HG03521 (cell line): ENCODE data around the gene GRB2.

Source experiments
- ATAC-seq: cut with Tn5 transposase; IDR thresholded peaks from one replicate; pipeline ENCODE4 v1.9.1; 2021; ENCODE audit warnings: mild to moderate bottlenecking, moderate library complexity; ENCODE audit not compliant: unreplicated experiment

GRB2 gene

DNA sequence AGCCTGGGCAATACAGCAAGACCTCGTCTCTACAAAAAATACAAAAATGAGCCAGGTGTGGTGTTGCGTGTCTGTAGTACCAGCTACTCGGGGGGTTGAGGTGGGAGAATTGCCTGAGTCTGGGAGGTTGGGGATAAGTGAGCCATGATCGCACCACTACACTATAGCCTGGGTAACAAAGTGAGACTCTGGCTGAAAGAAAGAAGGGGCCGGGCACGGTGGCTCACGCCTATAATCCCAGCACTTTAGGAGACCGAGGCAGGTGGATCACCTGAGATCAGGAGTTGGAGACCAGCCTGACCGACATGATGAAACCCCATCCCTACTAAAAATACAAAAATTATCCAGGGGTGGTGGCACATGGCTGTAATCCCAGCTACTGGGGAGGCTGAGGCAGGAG lies 10.5 kb upstream of the GRB2 start:
- ATAC-seq, result no peak

DNA sequence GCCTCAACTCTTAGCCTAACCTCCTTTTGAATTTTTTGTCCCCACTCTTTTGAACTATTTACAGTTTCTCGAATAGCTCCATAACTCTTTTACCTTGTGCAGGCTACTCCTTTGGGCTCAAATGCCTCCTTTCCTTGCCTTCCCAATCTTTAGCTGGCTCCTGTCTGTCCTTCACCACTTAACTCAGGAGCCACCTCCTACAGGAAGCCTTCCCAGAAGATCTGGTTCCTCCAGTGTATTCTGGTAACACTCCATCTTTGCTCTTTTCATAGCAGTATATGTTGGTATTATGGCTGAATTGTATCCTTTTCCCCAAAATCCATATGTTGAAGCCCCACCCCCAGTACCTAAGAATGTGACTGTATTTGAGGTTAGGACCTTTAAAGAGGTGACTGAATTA lies 9.0 kb upstream of the GRB2 start:
- no peak for ATAC-seq

DNA sequence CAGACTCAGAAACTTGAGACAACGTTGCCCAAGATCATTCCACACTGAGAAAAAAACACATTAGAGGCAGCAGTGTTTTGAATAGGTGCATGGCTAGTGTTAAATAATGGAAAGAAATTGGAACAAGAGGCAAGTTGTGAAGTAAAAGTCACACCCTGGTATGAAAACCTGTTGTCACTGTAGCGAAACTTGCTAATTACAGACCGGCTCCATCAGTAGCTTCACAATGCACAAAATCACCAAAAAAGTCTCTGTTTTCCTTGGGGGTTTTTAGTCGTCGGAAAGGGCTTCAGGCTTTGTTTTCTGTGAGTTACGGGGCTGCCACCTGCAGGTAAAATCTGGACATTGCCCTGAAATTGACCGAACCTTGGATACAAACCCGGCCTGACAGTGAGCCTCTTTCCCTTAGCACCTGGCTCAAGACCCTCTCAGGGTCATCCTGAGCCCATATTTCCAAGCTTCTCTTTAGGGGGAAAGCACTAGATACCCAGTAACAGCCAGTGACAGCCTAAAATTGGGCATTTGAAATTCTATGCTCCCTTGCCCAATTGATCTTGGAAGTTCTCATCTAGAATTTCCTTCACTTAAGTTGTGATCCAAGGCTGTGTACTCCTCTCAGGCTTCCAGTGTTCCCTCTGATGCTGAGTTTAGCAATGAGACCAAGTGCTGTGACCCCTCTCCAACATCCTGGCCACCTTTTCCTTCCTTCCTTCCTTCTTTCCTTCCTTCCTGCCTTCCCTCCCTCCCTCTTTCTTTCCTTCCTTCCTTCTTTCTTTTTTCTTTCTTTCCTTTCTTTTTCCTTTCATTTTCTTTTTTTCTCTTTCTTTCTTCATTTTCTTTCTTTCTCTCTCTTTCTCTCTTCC lies 7.2 kb upstream of the GRB2 start:
- ATAC-seq, result no peak

DNA sequence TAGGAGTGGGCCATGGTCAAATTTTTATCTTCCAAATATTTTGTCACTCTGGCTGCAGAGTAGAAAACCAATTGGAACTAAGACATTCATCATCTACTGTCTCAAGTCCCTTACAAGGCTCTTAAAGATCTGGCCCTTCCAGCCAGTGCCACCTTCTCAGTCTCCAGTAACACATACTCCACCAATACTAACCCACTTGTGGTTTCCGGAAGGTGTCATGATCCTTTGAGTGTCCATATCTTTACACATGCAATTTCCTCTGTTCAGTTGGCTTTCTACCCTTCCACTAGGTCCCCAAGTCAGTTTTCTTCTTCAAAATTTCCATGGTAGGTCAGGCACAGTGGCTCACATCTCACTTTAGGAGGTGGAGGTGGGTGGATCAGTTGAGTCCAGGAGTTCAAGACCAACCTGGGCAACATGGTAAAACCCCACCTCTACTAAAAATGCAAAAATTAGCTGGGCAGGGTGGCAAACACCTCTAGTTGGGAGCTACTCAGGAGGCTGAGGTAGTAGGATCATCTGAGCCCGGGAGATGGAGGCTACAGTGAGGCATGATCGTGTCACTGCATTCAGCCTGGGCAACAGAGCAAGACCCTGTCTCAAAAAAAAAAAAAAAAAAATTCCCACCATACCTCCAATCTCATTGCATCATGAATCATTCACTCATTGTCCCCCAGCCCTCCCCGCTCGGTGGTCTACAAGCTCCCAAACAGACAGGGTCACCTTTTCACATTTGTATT lies 6.0 kb upstream of the GRB2 start:
- ATAC-seq, result no peak

DNA sequence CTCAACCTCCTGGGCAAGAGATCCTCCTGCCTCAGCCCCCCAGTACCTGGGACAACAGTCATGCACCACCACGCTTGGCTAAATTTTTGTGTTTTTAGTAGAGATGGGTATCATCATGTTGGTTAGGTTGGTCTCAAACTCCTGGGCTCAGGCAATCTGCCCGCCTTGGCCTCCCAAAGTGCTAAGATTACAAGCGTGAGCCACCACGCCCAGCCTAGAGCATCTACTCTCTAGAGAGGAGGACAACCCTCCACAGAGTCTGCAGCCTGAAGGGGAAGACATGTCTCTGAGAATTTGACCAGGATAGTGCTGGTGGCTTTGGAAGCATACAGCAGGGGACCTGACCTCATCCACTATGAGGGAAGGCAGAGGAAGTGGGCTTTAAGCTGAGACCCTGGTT lies 4.7 kb upstream of the GRB2 start:
- no peak for ATAC-seq

DNA sequence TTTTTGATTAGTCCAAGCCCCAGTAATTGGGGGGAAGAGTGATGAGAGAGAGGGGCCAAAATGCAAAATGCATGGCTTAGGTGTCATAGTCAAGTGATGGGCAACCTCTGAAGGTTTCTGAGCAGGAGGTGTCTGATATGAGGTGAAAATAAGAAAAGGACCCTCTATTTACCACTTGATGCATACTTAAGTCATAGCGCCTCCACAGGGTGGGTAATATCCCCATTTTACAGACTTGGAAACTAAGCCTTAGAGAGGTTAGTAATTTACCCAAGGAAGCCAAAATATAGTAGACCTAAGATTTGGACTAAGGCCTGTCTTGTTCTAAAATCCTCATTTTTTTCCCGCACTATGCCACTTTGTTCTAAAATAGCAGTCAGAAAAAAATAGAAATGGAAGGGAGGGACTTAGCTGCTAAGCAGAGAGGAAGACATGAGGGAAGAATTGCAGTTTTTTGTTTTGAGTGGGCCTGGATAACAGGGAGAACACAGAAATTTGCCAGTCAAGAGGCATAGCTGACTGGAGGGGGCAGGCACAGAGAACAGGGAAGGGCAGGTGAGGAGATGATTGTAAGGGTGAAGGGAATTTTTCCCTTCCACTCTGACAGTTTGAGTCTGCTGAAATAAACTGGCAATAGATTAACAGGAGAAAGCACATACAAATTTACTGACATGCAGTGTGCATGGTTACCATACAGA lies 2.3 kb upstream of the GRB2 start:
- ATAC-seq, result no peak

DNA sequence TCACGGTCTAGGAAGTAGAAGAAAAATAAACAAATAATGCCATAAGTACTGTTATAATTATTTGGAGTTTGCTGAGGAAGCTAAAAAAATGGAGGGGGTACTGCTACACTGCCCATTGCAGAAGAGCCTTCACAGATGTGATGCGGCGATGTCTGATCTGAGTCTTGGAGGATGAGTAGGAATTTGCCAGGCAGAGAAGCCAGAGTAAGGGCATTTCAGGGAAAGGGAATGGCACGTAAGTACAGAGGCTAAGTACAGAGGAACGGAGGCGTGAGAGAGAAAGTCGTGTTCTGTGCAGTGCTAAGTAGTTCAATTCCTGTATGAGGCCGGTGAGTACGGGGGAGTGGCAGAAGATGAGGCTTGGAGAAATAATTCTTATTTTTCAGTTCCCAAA lies 741 bp upstream of the GRB2 start:
- no peak for ATAC-seq

DNA sequence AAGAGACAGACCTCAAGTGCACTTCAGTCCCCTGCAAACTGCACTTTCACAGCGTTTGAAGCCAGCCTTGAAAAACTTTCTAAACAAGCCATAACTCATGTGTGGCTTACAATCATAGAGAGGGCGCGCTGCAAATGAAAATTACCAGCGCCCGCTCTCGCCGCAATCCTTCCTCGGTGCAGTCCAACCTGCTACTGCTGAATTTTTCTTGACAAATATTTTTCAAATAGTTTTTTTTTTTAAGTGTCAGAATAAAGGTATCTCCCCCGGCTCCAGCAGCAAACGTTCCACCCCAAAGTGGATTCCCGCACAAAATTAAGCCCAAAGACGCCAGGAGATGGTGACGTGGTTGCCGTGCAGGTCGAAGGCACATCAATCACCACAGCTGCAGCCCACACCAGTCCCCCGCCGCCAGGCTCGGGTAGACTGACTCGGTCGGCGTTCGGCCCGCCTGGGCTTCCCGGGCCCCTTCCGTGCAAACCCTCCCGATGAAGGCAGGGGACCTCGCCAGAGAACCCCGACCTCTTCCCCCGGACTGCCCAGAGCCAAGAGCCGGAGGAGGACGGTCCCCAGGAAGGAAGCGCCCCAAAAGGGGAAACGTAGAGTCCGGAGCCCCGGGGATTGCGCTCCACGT lies 630 bp downstream of the GRB2 start:
- ATAC-seq, result peak; percentile 14

DNA sequence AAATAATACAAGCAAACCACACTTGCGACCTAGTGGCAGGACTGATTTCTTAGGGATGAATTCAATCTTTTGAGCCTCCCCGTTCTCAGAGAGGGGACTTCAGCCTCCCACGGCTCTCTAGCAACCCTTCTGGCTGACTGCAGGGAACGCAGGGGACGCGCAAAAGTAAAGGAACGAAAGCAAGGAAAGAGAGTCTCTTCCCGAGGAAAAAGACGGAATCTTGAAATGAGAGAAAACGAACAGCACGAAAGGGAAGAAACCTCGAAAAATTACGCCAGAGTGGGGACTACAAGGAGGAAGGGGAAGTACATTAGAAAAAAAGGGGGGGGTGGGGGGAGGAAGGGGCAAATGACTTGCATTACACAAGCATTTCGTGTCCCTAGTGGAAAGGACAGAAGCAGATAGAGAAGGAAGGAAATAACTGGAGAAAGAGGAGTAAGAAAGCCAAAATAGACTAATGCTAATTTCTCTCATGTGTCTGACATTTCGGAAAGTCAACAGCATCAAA lies 1.2 kb downstream of the GRB2 start:
- ATAC-seq, result no peak

DNA sequence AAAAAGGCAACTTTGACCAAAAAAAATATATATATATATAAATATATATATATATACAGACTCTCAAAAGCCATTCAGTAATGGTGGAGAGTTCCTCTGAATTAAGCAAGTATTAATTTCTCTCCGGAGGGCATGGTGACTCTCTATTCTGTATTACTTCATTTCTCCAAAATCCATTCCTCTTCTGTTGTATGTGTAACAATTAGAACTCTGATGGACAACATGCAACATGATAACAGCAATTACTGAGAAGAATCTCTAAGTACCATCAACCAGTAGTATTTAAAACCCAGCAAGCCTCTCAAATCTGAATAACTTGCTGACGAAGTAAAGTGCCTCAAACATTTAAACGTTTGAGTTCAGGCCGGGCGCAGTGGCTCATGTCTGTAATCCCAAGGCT lies 2.3 kb downstream of the GRB2 start:
- no peak for ATAC-seq

DNA sequence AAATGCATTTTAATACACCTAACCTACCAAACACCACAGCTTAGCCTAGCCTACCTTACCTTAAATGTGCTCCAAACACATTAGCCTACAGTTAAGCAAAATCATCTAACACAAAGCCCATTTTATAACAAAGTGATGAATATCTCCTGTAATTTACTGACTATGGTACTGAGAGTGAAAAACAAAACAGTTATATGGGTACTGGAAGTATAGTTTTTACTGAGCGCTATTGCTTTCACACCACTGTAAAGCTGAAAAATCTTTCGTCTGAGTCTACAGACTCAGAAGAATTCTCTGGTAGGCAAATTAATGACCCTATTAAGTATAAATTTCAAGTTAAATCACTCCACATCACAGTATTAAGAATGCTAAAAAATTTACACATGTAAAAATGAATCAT lies 3.5 kb downstream of the GRB2 start:
- no peak for ATAC-seq

DNA sequence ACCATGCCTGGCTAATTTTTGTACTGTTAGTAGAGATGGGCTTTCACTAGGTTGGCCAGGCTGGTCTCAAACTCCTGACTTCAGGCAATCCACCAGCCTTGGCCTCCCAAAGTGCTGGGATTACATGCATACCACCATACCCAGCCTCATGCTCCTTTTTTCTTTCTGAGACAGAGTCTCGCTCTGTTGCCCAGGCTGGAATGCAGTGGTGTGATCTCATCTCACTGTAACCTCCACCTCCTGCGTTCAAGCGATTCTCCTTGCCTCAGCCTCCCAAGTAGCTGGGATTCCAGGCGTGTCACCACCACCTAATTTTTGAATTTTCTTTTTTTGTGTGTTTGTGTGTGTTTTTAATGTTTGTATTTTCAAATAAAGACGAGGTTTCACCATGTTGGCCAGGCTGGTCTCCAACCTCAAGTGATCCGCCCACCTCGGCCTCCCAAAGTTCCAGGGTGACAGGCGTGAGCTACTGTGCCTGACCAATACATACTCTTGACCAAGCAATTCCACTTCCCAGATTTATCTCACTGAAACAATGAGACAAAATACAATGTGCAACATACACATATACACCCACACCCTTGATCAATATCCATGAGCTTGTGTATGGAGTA lies 5.0 kb downstream of the GRB2 start:
- ATAC-seq, result no peak

DNA sequence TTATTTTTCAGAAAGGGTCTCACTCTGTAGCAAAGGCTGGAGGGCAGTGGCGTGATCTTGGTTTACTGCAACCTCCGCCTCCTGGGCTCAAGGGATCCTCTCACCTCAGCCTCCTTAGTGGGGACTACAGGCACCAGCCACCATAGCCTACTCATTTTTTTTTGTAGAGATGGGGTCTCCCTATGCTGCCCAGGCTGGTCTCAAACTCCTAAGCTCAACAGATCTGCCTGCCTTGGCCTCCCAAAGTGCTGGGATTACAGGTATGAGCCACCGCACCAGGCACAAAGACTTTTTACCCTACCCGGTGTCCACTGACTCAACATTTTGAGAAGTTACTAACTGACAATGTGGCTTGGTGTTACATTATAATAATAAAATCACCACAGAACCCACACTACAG lies 7.2 kb downstream of the GRB2 start:
- ATAC-seq, result no peak

DNA sequence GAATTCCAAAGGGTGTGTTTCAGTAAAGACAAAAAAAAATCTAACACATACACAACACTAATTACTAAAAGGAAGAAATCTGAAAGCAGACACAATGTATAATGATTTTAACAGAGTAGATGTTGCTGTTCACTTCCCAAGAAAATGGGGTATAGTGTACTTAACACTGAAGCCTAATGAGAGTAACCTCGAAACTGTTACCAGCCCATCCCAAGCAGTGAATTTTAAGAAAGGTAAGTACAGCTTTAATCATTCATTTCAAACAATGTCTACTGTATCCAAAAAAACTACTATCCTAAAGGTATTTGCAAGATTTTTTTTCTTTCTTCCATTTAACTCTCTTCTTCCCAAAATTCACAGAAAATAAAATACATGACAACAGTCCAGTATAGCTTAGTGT lies 8.3 kb downstream of the GRB2 start:
- ATAC-seq, result no peak

DNA sequence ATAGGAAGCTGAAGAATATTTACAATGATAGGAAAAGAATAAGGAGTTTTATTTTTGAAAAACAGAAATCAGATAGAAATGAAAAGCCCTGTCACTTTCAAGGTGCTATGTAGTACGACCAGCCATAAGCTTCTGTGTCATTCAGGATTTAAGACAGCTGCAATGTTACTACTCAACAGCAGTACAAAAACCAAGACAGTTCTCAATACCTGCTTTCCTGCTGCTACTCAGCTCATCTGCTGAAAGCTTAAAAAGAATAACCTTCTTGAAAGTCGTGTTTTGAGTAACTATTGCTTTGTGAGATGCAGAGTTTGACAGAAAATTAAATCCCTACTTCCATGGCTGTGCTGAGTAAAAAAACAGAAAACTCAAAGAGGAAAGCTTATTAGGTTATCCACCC lies 8.7 kb downstream of the GRB2 start:
- ATAC-seq, result no peak

DNA sequence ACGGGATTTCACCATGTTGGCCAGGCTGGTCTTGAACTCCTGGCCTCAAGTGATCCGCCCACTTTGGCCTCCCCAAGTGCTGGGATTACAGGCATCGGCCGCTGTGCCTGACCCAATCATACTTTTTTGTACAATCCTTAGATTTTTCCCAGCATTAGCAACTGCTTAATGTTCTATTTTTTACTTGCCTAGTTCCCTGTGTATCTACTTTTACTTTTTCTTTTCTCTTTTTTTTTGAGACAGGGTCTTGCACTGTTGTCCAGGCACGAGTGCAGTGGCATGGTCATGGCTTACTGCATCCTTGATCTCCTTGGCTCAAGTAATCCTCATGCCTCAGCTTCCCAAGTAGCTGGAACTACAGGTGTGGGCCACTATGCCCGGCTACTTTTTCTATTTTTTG lies 9.5 kb downstream of the GRB2 start:
- no peak for ATAC-seq

DNA sequence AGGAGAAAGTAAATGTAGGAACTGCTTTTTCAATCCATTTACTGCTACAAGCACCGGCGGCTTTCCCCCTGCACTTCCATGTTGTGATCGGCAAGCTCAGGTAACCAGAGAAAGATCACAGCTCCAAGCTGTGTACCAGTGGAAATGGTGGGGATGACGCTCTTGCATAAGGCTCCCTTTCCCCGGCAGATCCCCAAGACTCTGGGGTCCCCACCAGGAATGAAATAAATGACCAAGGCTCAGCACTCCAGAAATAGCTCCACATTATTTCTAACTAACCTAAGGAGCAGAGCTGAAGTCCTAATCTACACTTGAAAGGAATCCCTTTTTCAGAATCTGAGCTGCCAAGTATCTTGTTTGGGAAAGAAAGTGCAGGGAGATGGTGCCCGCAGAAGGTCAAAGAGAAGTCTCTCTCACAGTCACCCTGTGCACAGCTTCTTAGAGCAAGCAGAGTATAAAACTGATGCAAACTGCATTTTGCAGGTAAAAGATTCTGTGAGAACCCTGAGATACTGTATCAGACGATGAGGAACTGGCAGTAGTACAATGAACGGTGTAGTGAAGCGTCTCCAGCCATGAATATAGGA lies 11.1 kb downstream of the GRB2 start:
- no peak for ATAC-seq

DNA sequence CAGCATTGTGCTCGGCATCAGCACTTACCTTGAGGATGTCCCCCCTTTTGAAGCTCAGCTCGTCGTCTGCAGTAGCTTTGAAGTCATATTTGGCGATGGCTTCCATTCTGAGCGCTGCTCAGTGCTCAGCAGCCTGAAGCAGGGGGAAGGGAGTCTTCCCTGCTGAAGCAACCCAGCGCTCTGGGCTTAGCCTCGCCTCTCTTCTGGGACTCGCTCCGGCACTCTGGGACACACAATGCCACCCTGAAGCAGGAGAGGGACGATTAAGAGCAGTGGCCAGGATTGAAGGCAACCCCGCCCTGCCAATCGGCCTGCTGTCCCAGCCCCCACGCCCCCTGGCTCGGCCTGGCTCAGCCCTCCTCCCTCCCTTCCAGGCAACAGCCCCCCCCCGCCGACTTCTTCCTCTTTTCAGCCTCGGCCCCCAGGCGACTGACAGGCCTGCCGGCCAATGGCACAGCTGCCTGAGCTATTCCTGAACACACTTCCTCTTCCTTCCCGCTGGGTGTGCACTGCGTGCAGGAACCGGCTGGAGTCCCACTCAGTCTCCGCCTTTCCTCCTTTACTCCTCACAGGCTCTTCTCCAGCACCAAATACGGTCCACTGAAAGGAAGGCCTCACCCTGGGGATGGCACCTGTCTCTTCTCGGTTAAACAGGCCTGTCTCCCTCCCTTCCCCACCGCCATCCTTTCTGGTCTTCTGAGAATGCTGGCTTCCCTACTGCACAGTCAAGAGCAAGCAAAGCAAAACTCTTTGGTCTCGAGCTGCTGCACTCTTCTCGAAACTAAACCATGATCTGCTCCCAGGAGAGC lies 11.8 kb downstream of the GRB2 start:
- ATAC-seq, result peak; percentile 71

DNA sequence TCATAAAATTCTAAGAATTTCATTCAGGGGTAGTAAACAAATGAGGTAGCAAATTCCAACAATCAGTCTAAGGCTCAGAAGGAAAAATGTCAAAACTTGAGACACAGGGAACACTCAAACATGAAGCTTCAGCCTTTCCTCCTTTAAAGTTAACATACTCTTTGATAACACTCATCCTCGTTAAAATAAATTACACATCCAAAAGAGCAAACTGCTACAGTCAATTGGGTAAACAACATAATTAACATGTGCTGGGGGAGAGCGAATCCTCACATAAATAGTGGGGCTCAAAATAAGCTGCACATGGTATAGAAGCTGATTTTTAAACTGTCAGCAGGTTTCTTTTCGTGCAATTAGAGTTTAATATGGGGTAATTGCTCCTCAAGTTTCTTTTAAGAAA lies 12.9 kb downstream of the GRB2 start:
- ATAC-seq, result no peak

DNA sequence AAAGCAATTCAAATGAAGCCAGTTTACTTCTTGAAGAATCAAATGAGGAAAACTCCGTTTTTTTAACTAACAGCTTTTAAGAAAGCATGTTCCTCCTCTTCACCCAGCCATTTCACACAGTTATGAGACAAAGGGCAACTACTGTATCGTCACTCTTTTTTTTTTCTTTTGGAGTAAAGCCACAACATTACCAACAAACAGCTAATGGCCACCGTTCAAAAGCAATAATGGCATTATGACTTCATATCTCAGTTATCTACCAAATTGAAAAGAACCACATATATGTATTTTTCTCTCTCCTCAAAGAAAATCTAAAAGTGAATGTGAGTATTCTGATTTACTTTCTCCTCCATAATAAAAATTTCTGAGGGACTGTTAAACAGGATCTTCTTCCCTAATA lies 14.5 kb downstream of the GRB2 start:
- no peak for ATAC-seq
